IMR-90 (cell line): ENCODE measurements around the gene SH3RF3. TPM values are rescaled to one million over a fixed set of nuclear protein-coding genes. Genes with fewer than 3 reads are reported as not detected.

Experiments
- ATAC-seq: fragments of 200-7000 bp; cut with Tn5 transposase; 2 replicates; pipeline ENCODE4 v1.9.1; 2020; ENCODE audit warnings: low read depth, mild to moderate bottlenecking, moderate library complexity
- BruUV-seq: library from RNA; stranded (reverse); fragments of 400-500 nt; replicated peaks from 2 replicates; lab custom pipeline; 2021; lab: Mats Ljungman, UMichigan
- CTCF ChIA-PET: fragments of 300-600 bp; formaldehyde crosslinking; extraction: SDS; loops from one replicate; lab custom pipeline; 2021; ENCODE audit warnings: antibody characterized with exemption; lab: Yijun Ruan, JAX
- POLR2A ChIA-PET: fragments of 300-600 bp; sonication (Branson Sonifier 250); formaldehyde crosslinking; loops from one replicate; lab custom pipeline; 2022; ENCODE audit warnings: antibody characterized with exemption; ENCODE audit not compliant: unreplicated experiment; lab: Charles Lee
- DNase-seq: peaks from one replicate; pipeline ENCODE4 v3.0.0; 2013
- H2AFZ ChIP-seq: replicated peaks from 2 replicates; pipeline ENCODE3; 2013; ENCODE audit warnings: low read length, mild to moderate bottlenecking; ENCODE audit not compliant: poor library complexity
- H2AK5ac ChIP-seq: 2 replicates; pipeline ENCODE4 v1.6.1; 2013; ENCODE audit warnings: low read depth, low read length, inconsistent platforms
- H2AK9ac ChIP-seq: replicated peaks from 2 replicates; pipeline ENCODE3; 2013; ENCODE audit warnings: mild to moderate bottlenecking, low read depth, low read length, moderate library complexity; ENCODE audit not compliant: poor library complexity
- H2BK120ac ChIP-seq: 2 replicates; pipeline ENCODE4 v1.6.1; 2013; ENCODE audit warnings: low read depth, low read length, inconsistent platforms
- H2BK15ac ChIP-seq: 3 replicates; pipeline ENCODE4 v1.6.1; 2013; ENCODE audit warnings: low read depth, low read length, inconsistent platforms
- H2BK20ac ChIP-seq: 2 replicates; pipeline ENCODE4 v1.6.1; 2013; ENCODE audit warnings: low read depth, mild to moderate bottlenecking, inconsistent platforms, low read length, moderate library complexity
- H2BK5ac ChIP-seq: 2 replicates; pipeline ENCODE4 v1.6.1; 2013; ENCODE audit warnings: mild to moderate bottlenecking, low read depth, low read length, inconsistent platforms; ENCODE audit not compliant: poor library complexity, severe bottlenecking
- H3K14ac ChIP-seq: replicated peaks from 2 replicates; pipeline ENCODE4 v1.6.1; 2013; ENCODE audit warnings: low read depth, low read length, inconsistent platforms
- H3K18ac ChIP-seq: 2 replicates; pipeline ENCODE4 v1.6.1; 2013; ENCODE audit warnings: low read depth, low read length, control low read depth
- H3K23ac ChIP-seq: 2 replicates; pipeline ENCODE4 v1.6.1; 2013; ENCODE audit warnings: low read depth, low read length, inconsistent platforms
- H3K27ac ChIP-seq: 2 replicates; pipeline ENCODE4 v1.5.1; 2013; ENCODE audit warnings: mild to moderate bottlenecking, control low read depth, low read length; ENCODE audit not compliant: insufficient read depth
- H3K27me3 ChIP-seq: 2 replicates; pipeline ENCODE4 v1.6.1; 2013; ENCODE audit warnings: low read length; ENCODE audit not compliant: control insufficient read depth, insufficient read depth
- H3K36me3 ChIP-seq: 2 replicates; pipeline ENCODE4 v1.6.1; 2013; ENCODE audit warnings: low read length, mixed read lengths; ENCODE audit not compliant: control insufficient read depth, insufficient read depth
- H3K4ac ChIP-seq: 2 replicates; pipeline ENCODE4 v1.6.1; 2013; ENCODE audit warnings: low read depth, low read length, inconsistent platforms
- H3K4me1 ChIP-seq: 2 replicates; pipeline ENCODE4 v1.6.1; 2013; ENCODE audit warnings: low read length, mixed read lengths; ENCODE audit not compliant: control insufficient read depth, insufficient read depth
- H3K4me2 ChIP-seq: 2 replicates; pipeline ENCODE4 v1.6.1; 2013; ENCODE audit warnings: low read depth, mild to moderate bottlenecking, control low read depth, low read length, moderate library complexity
- H3K4me3 ChIP-seq: 2 replicates; pipeline ENCODE4 v1.5.1; 2013; ENCODE audit warnings: low read depth, mild to moderate bottlenecking, control low read depth, low read length, moderate library complexity; ENCODE audit not compliant: insufficient read depth
- H3K56ac ChIP-seq: 2 replicates; pipeline ENCODE4 v1.6.1; 2013; ENCODE audit warnings: low read length, inconsistent platforms; ENCODE audit not compliant: insufficient read depth; ENCODE audit errors: extremely low read depth
- H3K79me1 ChIP-seq, 2 experiments: 2 replicates each; pipeline ENCODE4 v1.6.1; 2013; ENCODE audit warnings: low read length in 2 of 2, inconsistent platforms in 1 of 2, low read depth in 1 of 2
- H3K9ac ChIP-seq: 2 replicates; pipeline ENCODE4 v1.6.1; 2013; ENCODE audit warnings: low read depth, low read length, control low read depth
- H3K9me1 ChIP-seq: 2 replicates; pipeline ENCODE4 v1.6.1; 2013; ENCODE audit warnings: low read length, inconsistent platforms; ENCODE audit not compliant: insufficient read depth
- H3K9me3 ChIP-seq: 2 replicates; pipeline ENCODE4 v1.6.1; 2013; ENCODE audit warnings: low read length; ENCODE audit not compliant: control insufficient read depth, insufficient read depth
- H4K20me1 ChIP-seq: 2 replicates; pipeline ENCODE4 v1.6.1; 2013; ENCODE audit warnings: low read length, inconsistent platforms; ENCODE audit not compliant: insufficient read depth
- H4K5ac ChIP-seq: 2 replicates; pipeline ENCODE4 v1.6.1; 2013; ENCODE audit warnings: mild to moderate bottlenecking, low read depth, low read length, control low read depth
- H4K8ac ChIP-seq, 2 experiments: 2 replicates each; pipeline ENCODE4 v1.6.1; 2013; ENCODE audit warnings: low read depth in 2 of 2, low read length in 2 of 2, control low read depth in 1 of 2, inconsistent platforms in 1 of 2
- H4K91ac ChIP-seq: 2 replicates; pipeline ENCODE4 v1.6.1; 2013; ENCODE audit warnings: low read depth, low read length, inconsistent platforms; ENCODE audit not compliant: insufficient read depth
- BHLHE40 ChIP-seq: fragments of 150-350 bp; IDR thresholded peaks from 2 replicates; pipeline ENCODE4 v1.6.1; 2016; ENCODE audit warnings: mild to moderate bottlenecking, low read depth, low read length
- CEBPB ChIP-seq: IDR thresholded peaks from 2 replicates; pipeline ENCODE4 v1.6.1; 2012; ENCODE audit warnings: low read depth, low read length, improper control_type of control experiment
- CHD1 ChIP-seq: IDR thresholded peaks from 2 replicates; pipeline ENCODE4 v1.6.1; 2012; ENCODE audit warnings: low read depth, low read length, improper control_type of control experiment
- CTCF ChIP-seq: conservative IDR thresholded peaks from 2 replicates; pipeline ENCODE4 v1.5.1; 2012; ENCODE audit warnings: mild to moderate bottlenecking, low read depth, low read length, improper control_type of control experiment
- ELK1 ChIP-seq: fragments of 150-350 bp; IDR thresholded peaks from 2 replicates; pipeline ENCODE4 v1.6.1; 2016; ENCODE audit warnings: low read depth, mild to moderate bottlenecking, low read length, moderate library complexity, borderline replicate concordance
- FOS ChIP-seq: fragments of 150-350 bp; IDR thresholded peaks from 2 replicates; pipeline ENCODE4 v1.6.1; 2016; ENCODE audit warnings: low read depth, low read length
- MAFK ChIP-seq: IDR thresholded peaks from 2 replicates; pipeline ENCODE4 v1.6.1; 2012; ENCODE audit warnings: low read depth, low read length, improper control_type of control experiment
- MAZ ChIP-seq: IDR thresholded peaks from 2 replicates; pipeline ENCODE4 v1.6.1; 2012; ENCODE audit warnings: low read depth, mild to moderate bottlenecking, low read length, improper control_type of control experiment, moderate library complexity, borderline replicate concordance
- MXI1 ChIP-seq: IDR thresholded peaks from 2 replicates; pipeline ENCODE4 v1.6.1; 2012; ENCODE audit warnings: low read depth, mild to moderate bottlenecking, low read length, moderate library complexity, borderline replicate concordance
- NFE2L2 ChIP-seq: fragments of 150-350 bp; IDR thresholded peaks from 2 replicates; pipeline ENCODE4 v1.6.1; 2016; ENCODE audit warnings: low read depth, mild to moderate bottlenecking, low read length
- POLR2A ChIP-seq: IDR thresholded peaks from 2 replicates; pipeline ENCODE4 v1.6.1; 2012; ENCODE audit warnings: mild to moderate bottlenecking, low read depth, low read length
- RAD21 ChIP-seq: IDR thresholded peaks from 2 replicates; pipeline ENCODE4 v1.6.1; 2012; ENCODE audit warnings: low read length, improper control_type of control experiment
- RCOR1 ChIP-seq: IDR thresholded peaks from 2 replicates; pipeline ENCODE4 v1.6.1; 2012; ENCODE audit warnings: mild to moderate bottlenecking, low read length, improper control_type of control experiment; ENCODE audit not compliant: insufficient replicate concordance
- RFX5 ChIP-seq: IDR thresholded peaks from 2 replicates; pipeline ENCODE4 v1.8.0; 2012; ENCODE audit warnings: low read depth, mild to moderate bottlenecking, low read length, moderate library complexity
- SMC3 ChIP-seq: fragments of 150-350 bp; IDR thresholded peaks from 2 replicates; pipeline ENCODE4 v1.6.1; 2016; ENCODE audit warnings: low read depth, mild to moderate bottlenecking, antibody characterized with exemption, low read length, moderate library complexity
- USF2 ChIP-seq: fragments of 150-350 bp; IDR thresholded peaks from 2 replicates; pipeline ENCODE4 v1.6.1; 2017; ENCODE audit warnings: mild to moderate bottlenecking, antibody characterized with exemption, low read length, low read depth
- WGBS, 2 experiments: methylation state at CpG; one replicate each; pipeline versions ENCODE4 v1.1.5 to v1.1.7; 2013; ENCODE audit warnings: missing lambda C conversion rate in 2 of 2; ENCODE audit not compliant: insufficient read length in 1 of 2; ENCODE audit errors: extremely low coverage in 2 of 2; 5-methylcytosine and 5-hydroxymethylcytosine counted together
- dilution Hi-C: fragments of 300-500 bp; cut with HindIII; formaldehyde crosslinking; loops from one replicate; pipeline ENCODE4 v1.14.3; 2018; ENCODE audit warnings: low sequenced_read_pairs; ENCODE audit not compliant: unreplicated experiment
- in situ Hi-C: fragments of 300-500 bp; cut with MboI; formaldehyde crosslinking; loops from 3 replicates; pipeline ENCODE4 v1.14.3; 2019; ENCODE audit warnings: low sequenced_read_pairs, inconsistent platforms, mixed read lengths
- intact Hi-C: fragments of 100-400 bp; cut with micrococcal nuclease; formaldehyde crosslinking; loops from 2 replicates; pipeline ENCODE4 v1.10.0; 2022
- polyA plus RNA-seq, 3 experiments: library from polyadenylated mRNA; depleted of rRNA; stranded (reverse); fragments of >200 nt; gene quantifications; 2 replicates each; pipeline ENCODE4 v1.2.3, GENCODE V29; 2012; ENCODE audit warnings: low replicate concordance in 1 of 3
- total RNA-seq: library from RNA; depleted of rRNA; stranded (reverse); fragments of >200 nt; gene quantifications from 2 replicates; pipeline ENCODE4 v1.2.3, GENCODE V29; 2012

Gene SH3RF3
- total and polyA plus RNA-seq, 2 of the 4 experiments (the other 2 are of a cell fraction), result 3.4 to 5.3 TPM

- H2BK120ac ChIP-seq, result peak overlapping the region; percentile 24; the same call in 1 of the 2 replicates
- peak overlapping the region; percentile 9 for H2BK5ac ChIP-seq
- H3K56ac ChIP-seq, result no peak overlapping the region
- no TSS peak for BruUV-seq
- 0 out of 2 replicates have a peak overlapping the region, but pooled peaks have one; percentile 18 for H4K5ac ChIP-seq
- H3K9me3 ChIP-seq, result no peaks in the 10 kb centered on the region
- dilution Hi-C loops (no loop called here), in situ Hi-C loops (no loop called here), intact Hi-C loops (no loop called here)
- no peak overlapping the region for H3K4me3 ChIP-seq
- H4K8ac ChIP-seq, result peak overlapping the region in 1 of 2 experiments; percentile 23; a peak in 1 of 4 replicates
- TF ChIP-seq CHD1, result no peak
- no peak for TF ChIP-seq MXI1
- TF ChIP-seq RCOR1, result no peak
- TF ChIP-seq RFX5, result no peak
- TF ChIP-seq MAFK, result no peak
- TF ChIP-seq ELK1, result no peak
- no peak for TF ChIP-seq MAZ
- no peak for TF ChIP-seq RAD21
- TF ChIP-seq USF2, result no peak
- TF ChIP-seq CTCF, result no peak
- no peak for TF ChIP-seq SMC3
- no peak for TF ChIP-seq CEBPB
- TF ChIP-seq POLR2A, result no peak
- TF ChIP-seq NFE2L2, result no peak
- no peak for TF ChIP-seq FOS
- no peak for TF ChIP-seq BHLHE40
- H3K36me3 ChIP-seq, result no peaks in the 10 kb centered on the region
- peak overlapping the region; percentile 38 for H3K4ac ChIP-seq
- CTCF ChIA-PET, result interaction anchor here (1.2 kb wide), 1 partner anchor 129 kb away, joined by 4 read pairs; no protein-coding TSS in a partner anchor
- peaks cover 87% of the 10 kb centered on the region for H4K20me1 ChIP-seq
- peak overlapping the region; percentile 33; the same call in 1 of the 3 replicates for H2BK15ac ChIP-seq
- WGBS, 2 experiments, result 83% methylated on average over 3 of the region's 7 CpGs; no CpG with 5 or more reads in 1 of the 2 experiments
- peaks cover 25% of the 10 kb centered on the region for H3K4me1 ChIP-seq
- POLR2A ChIA-PET, result interaction anchor here (0.6 kb wide), 1 partner anchor 10 kb away, joined by 3 read pairs; no protein-coding TSS in a partner anchor
- H3K9me1 ChIP-seq, result peaks cover 41% of the 10 kb centered on the region
- H3K4me2 ChIP-seq, result peak overlapping the region; percentile 25; the same call in 1 of the 2 replicates
- H3K27ac ChIP-seq, result no peak overlapping the region
- H2AK9ac ChIP-seq, result peak overlapping the region; percentile 30
- H3K18ac ChIP-seq, result peak overlapping the region; percentile 18; the same call in 1 of the 2 replicates
- H3K79me1 ChIP-seq, result peaks cover 51 to 97% of the 10 kb centered on the region in 2 experiments
- H2AFZ ChIP-seq, result no peak overlapping the region
- H4K91ac ChIP-seq, result peak overlapping the region; percentile 58
- DNase-seq (peak; percentile 54), ATAC-seq (no peak)
- H3K9ac ChIP-seq, result no peak overlapping the region
- H3K27me3 ChIP-seq, result no peaks in the 10 kb centered on the region
- H3K14ac ChIP-seq, result peak overlapping the region; percentile 30
- peak overlapping the region; percentile 2; the same call in 1 of the 2 replicates for H2BK20ac ChIP-seq
- H3K23ac ChIP-seq, result peak overlapping the region; percentile 82
- H2AK5ac ChIP-seq, result peak overlapping the region; percentile 24; the same call in 1 of the 2 replicates
Observed at GRCh38 chr2:109256921-109257320, 127.9 kb downstream of the SH3RF3 start.
